DND-41 (cell line): ENCODE results near the gene GFI1.

ENCODE experiments used
- ATAC-seq: fragments of 200-7000 bp; cut with Tn5 transposase; 3 replicates; pipeline ENCODE4 v1.9.1; 2021; ENCODE audit warnings: low read depth; ENCODE audit not compliant: insufficient read depth
- DNase-seq: peaks from one replicate; pipeline ENCODE4 v3.0.0-alpha.2; 2020
- H2AFZ ChIP-seq: 2 replicates; pipeline ENCODE4 v1.6.0; 2012; ENCODE audit warnings: low read depth, low read length
- H3K27ac ChIP-seq: 2 replicates; pipeline ENCODE4 v1.5.1; 2012; ENCODE audit warnings: low read length, inconsistent platforms
- H3K27me3 ChIP-seq: fragments of 200-600 bp; sonication (generic); 2 replicates; pipeline ENCODE4 v1.6.0; 2012; ENCODE audit warnings: low read length, mild to moderate bottlenecking, inconsistent platforms; ENCODE audit not compliant: insufficient read depth, poor library complexity
- H3K36me3 ChIP-seq: 2 replicates; pipeline ENCODE4 v1.5.1; 2012; ENCODE audit warnings: low read length, inconsistent platforms; ENCODE audit not compliant: insufficient read depth
- H3K4me1 ChIP-seq: 2 replicates; pipeline ENCODE4 v1.5.1; 2012; ENCODE audit warnings: mild to moderate bottlenecking, low read length; ENCODE audit not compliant: insufficient read depth
- H3K4me2 ChIP-seq: 2 replicates; pipeline ENCODE4 v1.6.0; 2012; ENCODE audit warnings: mild to moderate bottlenecking, moderate library complexity, low read length, inconsistent platforms; ENCODE audit not compliant: insufficient read depth
- H3K4me3 ChIP-seq, 2 experiments: fragments of 200-600 bp in 1 of 2; shearing (Covaris generic) in 1 of 2; 2 replicates each; pipeline ENCODE4 v1.5.1; 2012 to 2016; ENCODE audit warnings: inconsistent platforms in 2 of 2, low read length in 2 of 2, mild to moderate bottlenecking in 2 of 2, low read depth in 1 of 2, moderate library complexity in 1 of 2
- H3K79me2 ChIP-seq: 2 replicates; pipeline ENCODE4 v1.6.0; 2012; ENCODE audit warnings: low read length, inconsistent platforms; ENCODE audit not compliant: insufficient read depth
- H3K9ac ChIP-seq: 2 replicates; pipeline ENCODE4 v1.6.0; 2012; ENCODE audit warnings: low read depth, mild to moderate bottlenecking, inconsistent platforms, low read length, moderate library complexity
- H3K9me3 ChIP-seq: 2 replicates; pipeline ENCODE4 v1.5.1; 2012; ENCODE audit warnings: low read length, moderate library complexity, mild to moderate bottlenecking, inconsistent platforms; ENCODE audit not compliant: insufficient read depth, severe bottlenecking
- H4K20me1 ChIP-seq: 2 replicates; pipeline ENCODE4 v1.6.0; 2012; ENCODE audit warnings: low read length; ENCODE audit not compliant: insufficient read depth
- CTCF ChIP-seq: IDR thresholded peaks from 2 replicates; pipeline ENCODE4 v1.5.1; 2012; ENCODE audit warnings: borderline replicate concordance, low read length, moderate library complexity, mild to moderate bottlenecking; ENCODE audit not compliant: poor library complexity, severe bottlenecking; ENCODE audit errors: extremely low read depth
- EZH2 ChIP-seq: IDR thresholded peaks from 3 replicates; pipeline ENCODE4 v1.6.1; 2012; ENCODE audit warnings: borderline replicate concordance, low read depth, mild to moderate bottlenecking, moderate library complexity, low read length, inconsistent platforms; ENCODE audit not compliant: severe bottlenecking

Gene GFI1

GRCh38 chr1:92476071-92476631 lies 10.6 kb downstream of the GFI1 start:
- peaks cover 64% of the 10 kb centered on the region for H3K79me2 ChIP-seq
- no peak overlapping the region for H2AFZ ChIP-seq
- TF ChIP-seq EZH2 (no peak), CTCF (no peak)
- peak; percentile 98 for DNase-seq
- H3K4me2 ChIP-seq: peak overlapping the region; percentile 68
- peak overlapping the region; percentile 92 for H3K27ac ChIP-seq
- H3K27me3 ChIP-seq: no peaks in the 10 kb centered on the region
- peaks cover 85% of the 10 kb centered on the region for H3K36me3 ChIP-seq
- peaks cover 19% of the 10 kb centered on the region for H4K20me1 ChIP-seq
- H3K4me1 ChIP-seq: peaks cover 81% of the 10 kb centered on the region
- no peaks in the 10 kb centered on the region for H3K9me3 ChIP-seq
- H3K9ac ChIP-seq: peak overlapping the region; percentile 98
- H3K4me3 ChIP-seq: peak overlapping the region in 1 of 2 experiments; percentile 31; a peak in 1 of 4 replicates
- peak; percentile 90 for ATAC-seq

GRCh38 chr1:92475029-92475428 lies 11.7 kb downstream of the GFI1 start:
- Histone ChIP-seq H3K9me3 (no peaks in the 10 kb centered on the region), H3K4me2 (peak overlapping the region; percentile 54), H3K36me3 (peaks cover 83% of the 10 kb centered on the region), H3K4me3 (peak overlapping the region in 1 of 2 experiments; percentile 8; a peak in 1 of 4 replicates), H3K4me1 (peaks cover 73% of the 10 kb centered on the region), H3K79me2 (peaks cover 53% of the 10 kb centered on the region), H3K27me3 (no peaks in the 10 kb centered on the region), H4K20me1 (peaks cover 16% of the 10 kb centered on the region), H3K27ac (peak overlapping the region; percentile 92), H2AFZ (no peak overlapping the region), H3K9ac (peak overlapping the region; percentile 41; the same call in 1 of the 2 replicates)
- TF ChIP-seq CTCF (peak; percentile 7), EZH2 (no peak)
- no peak for ATAC-seq
- DNase-seq: peak; percentile 6

- Histone ChIP-seq H3K36me3 (peaks cover 73% of the 10 kb centered on the region), H2AFZ (no peak overlapping the region), H4K20me1 (peaks cover 12% of the 10 kb centered on the region), H3K9me3 (no peaks in the 10 kb centered on the region), H3K4me3 (no peak overlapping the region), H3K9ac (no peak overlapping the region), H3K27ac (peak overlapping the region; percentile 92), H3K4me1 (peaks cover 63% of the 10 kb centered on the region), H3K4me2 (peak overlapping the region; percentile 17; the same call in 1 of the 2 replicates), H3K27me3 (no peaks in the 10 kb centered on the region), H3K79me2 (peaks cover 42% of the 10 kb centered on the region)
- ATAC-seq (no peak), DNase-seq (no peak)
- TF ChIP-seq EZH2 (no peak), CTCF (no peak)
Measured at GRCh38 chr1:92473781-92474495, 12.8 kb downstream of the GFI1 start.
